A549 (cell line): Measurements from ENCODE around the gene SAMD7.

Experiments used
- CEBPB ChIP-seq, 2 experiments: fragments of >200 bp in 1 of 2; sonication (Bioruptor Twin) in 1 of 2; formaldehyde crosslinking in 1 of 2; IDR thresholded peaks; 2 replicates each; pipeline ENCODE4 v1.6.1; 2012 to 2016
- FOSL2 ChIP-seq, 2 experiments: fragments of 450-650 bp in 1 of 2; fragments of >200 bp in 1 of 2; sonication (Bioruptor Twin) in 1 of 2; formaldehyde crosslinking; IDR thresholded peaks; 2 replicates each; pipeline versions ENCODE4 v1.5.0 to v1.6.1; 2016 to 2020; ENCODE audit warnings: mild to moderate bottlenecking in 1 of 2, moderate library complexity in 1 of 2
- HOXA7 ChIP-seq: fragments of 250-450 bp; sonication (Bioruptor Pico); IDR thresholded peaks from 2 replicates; pipeline ENCODE4 v1.5.0; 2020; ENCODE audit warnings: mild to moderate bottlenecking, moderate library complexity
- JUN ChIP-seq, 2 experiments: fragments of >200 bp; sonication (Bioruptor Twin); formaldehyde crosslinking; IDR thresholded peaks; 2 replicates in 1 of 2; 3 replicates in 1 of 2; pipeline ENCODE4 v1.6.1; 2016 to 2017
- NR3C1 ChIP-seq: fragments of >200 bp; sonication (Bioruptor Twin); formaldehyde crosslinking; IDR thresholded peaks from 3 replicates; pipeline ENCODE4 v1.6.1; 2017
- PHF8 ChIP-seq: fragments of 200-600 bp; sonication (generic); IDR thresholded peaks from 2 replicates; pipeline ENCODE4 v1.6.1; 2016; ENCODE audit warnings: low read depth, mild to moderate bottlenecking, antibody characterized with exemption, moderate library complexity, borderline replicate concordance
- POLR2A ChIP-seq: IDR thresholded peaks from 2 replicates; pipeline ENCODE4 v1.6.1; 2012; ENCODE audit warnings: mild to moderate bottlenecking, low read length
- RAD21 ChIP-seq, 2 experiments: fragments of >200 bp in 1 of 2; sonication (Bioruptor Twin) in 1 of 2; formaldehyde crosslinking in 1 of 2; IDR thresholded peaks in 1 of 2; conservative IDR thresholded peaks in 1 of 2; 2 replicates in 1 of 2; 3 replicates in 1 of 2; pipeline ENCODE4 v1.6.1; 2012 to 2018; ENCODE audit warnings: inconsistent platforms in 1 of 2
- REST ChIP-seq: fragments of 200-600 bp; sonication (generic); IDR thresholded peaks from 2 replicates; pipeline ENCODE4 v1.6.1; 2016; ENCODE audit warnings: antibody characterized with exemption, mild to moderate bottlenecking, moderate library complexity
- RFX5 ChIP-seq: fragments of 450-650 bp; IDR thresholded peaks from 2 replicates; pipeline ENCODE4 v1.7.1; 2014; ENCODE audit warnings: antibody characterized with exemption, mild to moderate bottlenecking, moderate library complexity
- ZC3H11A ChIP-seq: fragments of 450-650 bp; IDR thresholded peaks from 2 replicates; pipeline ENCODE4 v1.6.1; 2014; ENCODE audit warnings: antibody characterized with exemption, mild to moderate bottlenecking
- ZSCAN20 ChIP-seq: fragments of 250-450 bp; sonication (Bioruptor Pico); IDR thresholded peaks from 2 replicates; pipeline ENCODE4 v1.8.0; 2022; ENCODE audit warnings: mild to moderate bottlenecking, moderate library complexity
- TF ChIP-seq, protein P1 (sequence below): fragments of >200 bp; sonication (Bioruptor Twin); formaldehyde crosslinking; IDR thresholded peaks from 3 replicates; pipeline ENCODE4 v1.5.1; 2016
- TF ChIP-seq, protein P2 (sequence below): fragments of >200 bp; sonication (Bioruptor Twin); formaldehyde crosslinking; IDR thresholded peaks from 2 replicates; pipeline ENCODE4 v1.6.1; 2016

- TF ChIP-seq RFX5 (no peak), FOSL2 (IDR thresholded peaks at IDR 0.05) (no peak), FOSL2 (CRISPR knock-in tag; IDR thresholded peaks at IDR 0.05) (no peak), ZSCAN20 (CRISPR knock-in tag) (no peak), REST (no peak), POLR2A (no peak), CEBPB (IDR thresholded peaks at IDR 0.05) (no peak), RAD21 (conservative IDR thresholded peaks at IDR 0.05 in 1 of 2, IDR thresholded peaks at IDR 0.05 in 1 of 2) (no peak), HOXA7 (CRISPR knock-in tag) (no peak), PHF8 (peak; percentile 36), JUN (IDR thresholded peaks at IDR 0.05) (peak in 1 of 2 experiments; percentile 22; a peak in 1 of 5 replicates), ZC3H11A (no peak), NR3C1 (no peak)
- TF ChIP-seq, protein P1, sequence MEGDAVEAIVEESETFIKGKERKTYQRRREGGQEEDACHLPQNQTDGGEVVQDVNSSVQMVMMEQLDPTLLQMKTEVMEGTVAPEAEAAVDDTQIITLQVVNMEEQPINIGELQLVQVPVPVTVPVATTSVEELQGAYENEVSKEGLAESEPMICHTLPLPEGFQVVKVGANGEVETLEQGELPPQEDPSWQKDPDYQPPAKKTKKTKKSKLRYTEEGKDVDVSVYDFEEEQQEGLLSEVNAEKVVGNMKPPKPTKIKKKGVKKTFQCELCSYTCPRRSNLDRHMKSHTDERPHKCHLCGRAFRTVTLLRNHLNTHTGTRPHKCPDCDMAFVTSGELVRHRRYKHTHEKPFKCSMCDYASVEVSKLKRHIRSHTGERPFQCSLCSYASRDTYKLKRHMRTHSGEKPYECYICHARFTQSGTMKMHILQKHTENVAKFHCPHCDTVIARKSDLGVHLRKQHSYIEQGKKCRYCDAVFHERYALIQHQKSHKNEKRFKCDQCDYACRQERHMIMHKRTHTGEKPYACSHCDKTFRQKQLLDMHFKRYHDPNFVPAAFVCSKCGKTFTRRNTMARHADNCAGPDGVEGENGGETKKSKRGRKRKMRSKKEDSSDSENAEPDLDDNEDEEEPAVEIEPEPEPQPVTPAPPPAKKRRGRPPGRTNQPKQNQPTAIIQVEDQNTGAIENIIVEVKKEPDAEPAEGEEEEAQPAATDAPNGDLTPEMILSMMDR = no peak
- TF ChIP-seq, protein P2, sequence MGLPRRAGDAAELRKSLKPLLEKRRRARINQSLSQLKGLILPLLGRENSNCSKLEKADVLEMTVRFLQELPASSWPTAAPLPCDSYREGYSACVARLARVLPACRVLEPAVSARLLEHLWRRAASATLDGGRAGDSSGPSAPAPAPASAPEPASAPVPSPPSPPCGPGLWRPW = no peak
Observed at GRCh38 chr3:169966951-169967915, 55.9 kb downstream of the SAMD7 start.
